ENCODE results near the gene DDX20. TPM values are rescaled to one million over a fixed set of nuclear protein-coding genes. Genes with fewer than 3 reads are reported as not detected.

Gene DDX20
- total RNA-seq, 6 donors from 2014 or later, result 7.9 to 18.5 (median 9.2) TPM

- TF ChIP-seq POLR2A (IDR thresholded peaks at IDR 0.05) (no peak), POLR2AphosphoS5 (IDR thresholded peaks at IDR 0.05) (no peak), CTCF (IDR thresholded peaks at IDR 0.05) (peak in 1 of 6 experiments; percentile 9), EP300 (IDR thresholded peaks at IDR 0.05) (no peak)
- no peaks in the 10 kb centered on the region for H3K36me3 ChIP-seq
- no peaks in the 10 kb centered on the region for H3K27me3 ChIP-seq
- H3K4me3 ChIP-seq, result no peak overlapping the region
- no peaks in the 10 kb centered on the region for H3K9me3 ChIP-seq
- no peak overlapping the region for H3K27ac ChIP-seq
- DNase-seq (no peak), ATAC-seq (ENCODE audit: low FRiP score in 2 of 2) (no peak)
- no peaks in the 10 kb centered on the region for H3K4me1 ChIP-seq
- 78 to 85% methylated on average over 13 of the region's 13 CpGs for WGBS, 2 donors
These were observed 45.6 kb downstream of the DDX20 start for GRCh38 chr1:111801071-111801850.

GRCh38 chr1:111802110-111802509, 46.4 kb downstream of the DDX20 start:
- DNase-seq (no peak), ATAC-seq (ENCODE audit: low FRiP score in 2 of 2) (no peak)
- H3K9me3 ChIP-seq, result no peaks in the 10 kb centered on the region
- H3K4me3 ChIP-seq, result no peak overlapping the region
- H3K36me3 ChIP-seq, result no peaks in the 10 kb centered on the region
- no peak overlapping the region for H3K27ac ChIP-seq
- TF ChIP-seq EP300 (IDR thresholded peaks at IDR 0.05) (no peak), CTCF (IDR thresholded peaks at IDR 0.05) (no peak), POLR2AphosphoS5 (IDR thresholded peaks at IDR 0.05) (no peak), POLR2A (IDR thresholded peaks at IDR 0.05) (no peak)
- 95 to 97% methylated on average over 6 of the region's 6 CpGs for WGBS, 2 donors
- no peaks in the 10 kb centered on the region for H3K4me1 ChIP-seq
- H3K27me3 ChIP-seq, result no peaks in the 10 kb centered on the region

GRCh38 chr1:111802984-111803383, 47.3 kb downstream of the DDX20 start:
- H3K4me3 ChIP-seq, result no peak overlapping the region
- H3K4me1 ChIP-seq, result no peaks in the 10 kb centered on the region
- no peaks in the 10 kb centered on the region for H3K36me3 ChIP-seq
- TF ChIP-seq POLR2A (IDR thresholded peaks at IDR 0.05), result no peak
- no peak for TF ChIP-seq EP300 (IDR thresholded peaks at IDR 0.05)
- TF ChIP-seq POLR2AphosphoS5 (IDR thresholded peaks at IDR 0.05), result no peak
- TF ChIP-seq CTCF (IDR thresholded peaks at IDR 0.05), result no peak
- DNase-seq, result no peak
- no peak for ATAC-seq (ENCODE audit: low FRiP score in 2 of 2)
- H3K27ac ChIP-seq, result no peak overlapping the region
- H3K9me3 ChIP-seq, result no peaks in the 10 kb centered on the region
- H3K27me3 ChIP-seq, result no peaks in the 10 kb centered on the region
- 82 to 90% methylated on average over 5 of the region's 5 CpGs for WGBS, 2 donors

GRCh38 chr1:111803951-111804350, 48.2 kb downstream of the DDX20 start:
- TF ChIP-seq CTCF (IDR thresholded peaks at IDR 0.05), result no peak
- TF ChIP-seq EP300 (IDR thresholded peaks at IDR 0.05), result no peak
- TF ChIP-seq POLR2AphosphoS5 (IDR thresholded peaks at IDR 0.05), result no peak
- no peak for TF ChIP-seq POLR2A (IDR thresholded peaks at IDR 0.05)
- DNase-seq (no peak), ATAC-seq (ENCODE audit: low FRiP score in 2 of 2) (no peak)
- Histone ChIP-seq H3K4me1 (no peaks in the 10 kb centered on the region), H3K36me3 (no peaks in the 10 kb centered on the region), H3K27ac (no peak overlapping the region), H3K27me3 (no peaks in the 10 kb centered on the region), H3K4me3 (no peak overlapping the region), H3K9me3 (no peaks in the 10 kb centered on the region)
- 79 to 90% methylated on average over 5 of the region's 5 CpGs for WGBS, 2 donors

GRCh38 chr1:111804776-111805175, 49.1 kb downstream of the DDX20 start:
- no peak overlapping the region for H3K27ac ChIP-seq
- DNase-seq, result peak in 1 of 2 donors; percentile 50
- WGBS, 2 donors, result 85 to 89% methylated on average over 11 of the region's 11 CpGs
- ATAC-seq (ENCODE audit: low FRiP score in 2 of 2), result no peak
- H3K4me3 ChIP-seq, result no peak overlapping the region
- H3K27me3 ChIP-seq, result no peaks in the 10 kb centered on the region
- TF ChIP-seq POLR2A (IDR thresholded peaks at IDR 0.05) (no peak), CTCF (IDR thresholded peaks at IDR 0.05) (no peak), POLR2AphosphoS5 (IDR thresholded peaks at IDR 0.05) (no peak), EP300 (IDR thresholded peaks at IDR 0.05) (no peak)
- no peaks in the 10 kb centered on the region for H3K36me3 ChIP-seq
- H3K9me3 ChIP-seq, result no peaks in the 10 kb centered on the region
- H3K4me1 ChIP-seq, result no peaks in the 10 kb centered on the region

Data from upper lobe of left lung (tissue), 6 donors.